ENCODE data around the gene CTCFL.
"Not testable (repeated sequence)": the region's sequence is repeated elsewhere in the genome, so short reads cannot be mapped to it uniquely, and the experiment has no call there.

The CTCFL gene

DNA sequence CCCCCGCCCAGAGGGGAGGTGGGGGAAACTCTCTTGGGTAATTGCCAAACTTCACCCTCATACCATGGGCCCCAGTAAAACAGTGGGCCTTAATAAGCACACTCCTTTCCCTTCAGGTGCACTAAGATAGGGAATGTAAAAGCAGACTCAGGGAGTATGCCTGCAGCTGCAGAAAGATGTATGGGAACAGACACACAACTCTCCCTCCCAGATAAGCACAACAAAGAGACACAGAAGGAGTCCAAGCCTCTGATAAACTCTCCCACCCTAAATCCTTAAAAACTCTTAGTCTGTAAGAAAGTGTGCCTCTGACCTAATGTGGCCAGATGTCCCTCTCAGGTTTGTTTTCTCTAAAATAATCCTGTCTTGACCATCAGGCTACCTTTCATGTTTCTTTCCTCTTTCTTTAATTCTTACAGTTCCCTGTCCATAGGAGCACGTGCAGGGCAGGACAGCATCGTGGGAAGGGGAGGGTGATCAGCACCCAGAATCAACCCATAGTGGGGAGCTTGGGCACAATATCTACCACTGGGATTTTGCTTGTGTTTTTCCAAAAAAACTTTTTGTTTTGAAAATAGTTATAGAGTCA lies 11.3 kb upstream of the CTCFL start:
- no peak for DNase-seq (ENCODE audit: low spot score)

DNA sequence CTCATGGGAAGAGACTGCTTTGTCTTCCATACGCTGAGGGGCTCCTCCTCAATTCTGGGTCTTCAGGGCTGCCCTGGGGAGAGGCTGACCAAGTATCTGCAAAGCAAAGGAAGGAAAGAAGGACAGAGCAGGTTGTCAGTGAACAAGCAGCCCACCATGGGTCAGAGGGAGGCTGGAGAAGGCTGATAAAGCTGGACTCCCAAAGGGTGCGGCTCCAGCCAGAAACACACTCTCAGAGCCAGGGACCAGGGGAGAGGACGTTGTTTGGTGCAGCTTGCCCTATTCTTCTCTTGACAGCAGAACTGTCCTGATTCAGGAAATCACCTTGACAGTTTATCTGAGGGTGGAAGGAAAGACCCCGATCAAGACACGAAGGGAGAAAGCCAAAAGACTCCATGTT lies 10.4 kb upstream of the CTCFL start:
- no peak for DNase-seq (ENCODE audit: low spot score)

DNA sequence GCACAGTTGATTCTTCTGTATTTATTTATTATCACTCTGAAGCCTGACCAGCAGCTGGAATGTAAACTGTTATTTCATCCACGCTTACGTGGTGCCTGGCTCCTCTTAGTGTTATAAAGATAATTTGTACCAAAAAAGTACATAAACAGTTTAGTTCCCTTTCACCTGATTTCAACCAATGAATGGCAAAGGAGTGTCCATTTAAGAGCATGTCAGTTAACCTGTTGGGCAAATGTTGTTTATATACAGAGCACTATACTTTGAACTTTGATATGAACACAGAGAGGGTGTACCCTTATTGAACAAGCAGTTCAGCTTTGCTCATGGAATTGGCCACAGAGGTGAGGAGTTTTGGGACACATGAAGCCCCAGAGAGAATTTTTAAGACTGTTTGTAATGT lies 7.2 kb upstream of the CTCFL start:
- no peak for DNase-seq (ENCODE audit: low spot score)

DNA sequence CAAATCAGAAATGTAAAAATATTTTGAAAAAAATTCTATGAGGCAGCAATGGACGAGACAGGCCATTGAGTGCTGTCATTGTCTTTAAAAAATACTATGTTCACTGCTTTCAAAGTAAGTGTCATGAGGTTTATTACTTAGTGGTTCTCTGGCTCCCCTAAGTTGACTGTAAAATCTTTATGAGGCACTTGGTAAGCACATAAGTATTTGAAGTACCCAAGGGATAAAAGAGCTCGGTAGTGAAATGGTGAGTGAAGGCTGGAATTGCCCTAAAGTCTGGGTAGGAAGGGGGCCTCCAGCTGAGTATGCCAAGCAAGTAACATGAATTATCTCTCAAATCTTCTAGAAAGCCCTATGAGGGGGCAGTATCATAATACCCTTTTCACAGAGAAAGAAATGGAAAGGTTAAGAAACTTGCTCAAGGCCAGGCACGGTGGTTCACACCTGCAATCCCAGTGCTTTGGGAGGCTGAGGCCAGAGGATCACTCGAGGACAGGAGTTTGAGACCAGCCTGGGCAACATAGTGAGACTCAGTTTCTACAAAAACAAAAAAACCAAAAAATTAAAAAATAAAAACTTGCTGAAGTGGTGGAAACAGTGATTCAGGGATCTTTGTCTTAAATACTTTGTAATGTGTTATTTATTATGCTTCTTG lies 5.5 kb upstream of the CTCFL start:
- no peak for DNase-seq (ENCODE audit: low spot score)

DNA sequence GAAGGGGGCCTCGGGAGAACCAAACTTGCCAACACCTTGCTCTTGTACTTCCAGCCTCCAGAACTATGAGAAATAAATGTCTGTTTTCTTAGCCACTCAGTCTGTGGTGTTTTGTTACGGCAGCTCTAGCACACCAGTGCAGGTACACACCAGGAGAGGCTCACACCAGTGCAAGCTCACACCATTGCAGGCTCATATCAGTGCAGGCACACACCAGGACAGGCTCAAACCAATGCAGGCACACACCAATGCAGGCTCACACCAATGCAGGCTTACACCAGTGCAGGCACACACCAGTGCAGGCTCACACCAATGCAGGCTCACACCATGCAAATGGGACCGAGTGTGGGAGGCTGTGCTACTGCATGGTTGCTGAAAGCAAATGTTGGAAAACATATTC lies 4.9 kb upstream of the CTCFL start:
- DNase-seq (ENCODE audit: low spot score), result no peak

DNA sequence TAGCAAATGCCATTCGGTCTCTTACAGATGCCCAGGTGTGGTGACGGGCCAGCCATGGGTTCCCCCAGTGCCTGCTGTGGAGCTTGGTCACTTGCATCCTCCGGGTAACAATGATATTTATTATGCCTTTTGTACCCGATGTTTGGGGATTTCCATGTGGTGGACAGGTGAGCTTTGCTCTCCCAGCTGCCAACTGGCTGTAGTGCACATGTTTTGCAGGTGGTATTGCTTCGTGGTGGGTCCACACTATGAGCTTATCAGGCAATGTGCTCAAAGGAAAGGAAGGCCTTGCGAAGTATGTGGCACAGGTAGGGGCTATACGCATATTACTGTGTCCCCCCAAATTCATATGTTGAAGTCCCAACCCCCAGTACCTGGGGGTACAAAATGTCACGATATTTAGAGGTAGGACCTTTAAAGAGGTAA lies 4.2 kb upstream of the CTCFL start:
- DNase-seq (ENCODE audit: low spot score), result no peak

DNA sequence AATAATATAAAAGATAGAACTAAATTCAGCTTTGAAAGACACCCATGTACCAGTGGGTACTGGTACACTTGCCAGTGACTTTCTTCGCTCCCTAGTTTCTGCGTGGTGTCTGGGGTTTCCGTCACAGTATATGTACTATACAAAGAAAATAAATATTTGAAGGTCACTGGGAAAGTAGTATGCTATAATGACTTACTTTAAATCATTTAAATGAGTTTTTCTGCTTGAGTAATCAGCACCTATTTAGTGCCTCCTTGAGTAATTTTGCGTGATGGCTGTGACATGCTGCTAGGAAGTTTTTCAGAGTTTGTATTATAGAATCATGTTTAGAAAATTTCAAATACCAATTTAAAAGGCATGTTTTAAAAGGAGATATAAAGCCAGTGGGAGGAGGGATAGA lies 3.2 kb upstream of the CTCFL start:
- DNase-seq (ENCODE audit: low spot score), result no peak

DNA sequence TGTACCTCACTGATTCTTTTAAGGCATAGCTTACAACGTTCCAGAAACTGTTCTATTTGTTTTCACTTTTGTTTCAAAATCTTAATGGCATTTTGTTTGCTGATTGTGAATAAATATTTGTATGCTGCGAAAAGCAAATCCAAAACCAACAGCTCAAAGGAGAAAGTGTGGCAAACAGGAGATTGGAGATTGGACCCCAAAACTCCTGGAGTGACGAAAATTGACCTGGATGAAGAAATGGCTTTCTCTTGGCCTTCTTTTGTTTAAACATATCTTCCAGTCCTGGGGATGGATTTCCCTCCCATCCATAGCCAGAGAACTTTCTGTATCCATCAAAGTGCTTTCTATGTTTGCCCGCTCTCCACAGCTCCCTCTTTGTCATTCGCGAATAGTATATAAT lies 2.8 kb upstream of the CTCFL start:
- no peak for DNase-seq (ENCODE audit: low spot score)

DNA sequence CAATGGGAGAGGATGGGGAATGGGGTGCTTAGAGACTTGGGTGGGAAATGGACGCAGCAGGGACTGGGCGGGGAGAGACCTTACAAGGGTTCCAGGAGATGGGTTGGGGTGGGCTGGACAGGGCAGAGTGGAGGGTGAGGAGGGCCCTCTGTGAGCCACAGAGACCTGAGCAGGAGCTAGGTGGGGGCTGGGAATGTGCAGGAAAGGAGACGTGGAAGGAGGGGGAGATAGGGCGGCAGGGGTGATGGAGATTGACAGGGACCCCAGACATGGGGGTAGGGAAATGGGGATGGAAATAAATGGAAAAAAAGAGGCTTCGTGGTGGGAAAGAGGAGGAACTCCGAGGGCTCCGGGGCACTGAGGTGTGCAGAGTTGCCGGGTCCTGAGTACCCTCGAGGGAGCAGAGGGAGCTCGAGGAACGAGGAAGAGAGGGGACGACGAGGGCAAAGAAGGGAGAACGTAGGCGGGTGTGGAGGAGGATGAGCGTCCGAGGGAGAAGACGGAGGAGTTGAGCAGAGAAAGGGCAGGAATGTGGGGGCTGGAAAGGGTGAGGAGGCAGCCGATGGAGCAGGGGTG lies 2.0 kb upstream of the CTCFL start:
- DNase-seq (ENCODE audit: low spot score), result no peak

DNA sequence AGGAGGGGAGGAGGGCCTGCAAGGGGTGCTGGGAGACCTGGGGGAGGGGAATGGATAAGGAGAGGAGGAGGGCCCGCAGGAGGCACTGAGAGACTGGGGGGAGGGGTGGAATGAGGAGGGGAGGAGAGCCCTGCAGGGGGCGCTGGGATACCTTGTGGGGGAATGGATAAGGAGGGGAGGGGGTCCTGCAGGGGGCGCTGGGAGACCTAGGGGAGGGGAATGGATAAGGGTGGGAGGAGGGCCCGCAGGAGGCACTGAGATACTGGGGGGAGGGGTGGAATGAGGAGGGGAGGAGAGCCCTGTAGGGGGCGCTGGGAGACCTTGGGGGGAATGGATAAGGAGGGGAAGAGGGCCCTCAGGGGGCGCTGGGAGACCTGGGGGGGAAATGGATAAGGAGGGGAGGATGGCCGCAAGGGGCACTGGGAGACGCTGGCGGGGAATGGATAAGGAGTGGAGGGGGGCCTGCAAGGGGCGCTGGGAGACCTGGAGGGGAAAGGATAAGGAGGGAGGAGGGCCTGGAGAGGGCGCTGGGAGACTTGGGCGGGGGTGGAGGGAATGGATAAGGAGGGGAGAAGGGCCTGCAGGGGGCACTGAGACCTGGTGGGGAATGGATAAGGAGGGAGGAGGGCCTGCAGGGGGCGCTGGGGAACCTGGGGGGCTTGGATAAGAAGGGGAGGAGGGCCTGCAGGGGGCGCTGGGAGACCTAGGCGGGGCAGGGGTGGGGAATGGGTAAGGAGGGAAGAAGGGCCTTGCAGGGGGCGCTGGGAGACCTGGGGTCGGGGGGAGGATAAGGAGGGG lies 1.3 kb upstream of the CTCFL start:
- no peak for DNase-seq (ENCODE audit: low spot score)

DNA sequence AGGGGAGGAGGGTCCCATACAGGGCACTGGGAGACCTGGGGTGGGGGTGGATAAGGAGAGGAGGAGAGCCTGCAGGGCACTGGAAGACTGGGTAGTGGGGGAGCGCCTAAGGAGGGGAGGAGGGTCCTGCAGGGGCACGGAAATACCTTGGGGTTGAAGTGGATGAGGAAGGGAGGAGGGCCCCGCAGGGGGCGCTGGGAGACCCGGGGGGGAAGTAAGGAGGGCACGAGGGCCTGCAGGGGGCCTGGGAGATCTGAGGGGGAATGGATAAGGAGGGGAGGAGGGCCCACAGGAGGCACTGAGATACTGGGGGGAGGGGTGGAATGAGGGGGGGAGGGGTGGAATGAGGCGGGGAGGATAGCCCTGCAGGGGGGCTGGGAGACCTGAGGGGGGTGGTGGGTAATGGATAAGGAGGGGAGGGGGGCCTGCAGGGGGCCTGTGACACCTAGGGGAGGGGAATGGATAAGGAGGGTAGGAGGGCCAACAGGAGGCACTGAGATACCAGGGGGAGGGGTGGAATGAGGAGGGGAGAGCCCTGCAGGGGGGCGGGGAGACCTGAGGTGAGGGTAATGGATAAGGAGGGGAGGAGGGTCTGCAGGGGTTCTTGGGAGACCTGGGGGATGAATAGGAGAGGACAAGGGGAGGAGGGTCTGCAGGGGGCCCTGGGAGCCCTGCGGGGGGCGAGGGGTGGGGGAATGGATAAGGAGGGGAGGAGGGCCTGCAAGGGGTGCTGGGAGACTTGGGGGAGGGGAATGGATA lies 567 bp upstream of the CTCFL start:
- DNase-seq (ENCODE audit: low spot score), result no peak

DNA sequence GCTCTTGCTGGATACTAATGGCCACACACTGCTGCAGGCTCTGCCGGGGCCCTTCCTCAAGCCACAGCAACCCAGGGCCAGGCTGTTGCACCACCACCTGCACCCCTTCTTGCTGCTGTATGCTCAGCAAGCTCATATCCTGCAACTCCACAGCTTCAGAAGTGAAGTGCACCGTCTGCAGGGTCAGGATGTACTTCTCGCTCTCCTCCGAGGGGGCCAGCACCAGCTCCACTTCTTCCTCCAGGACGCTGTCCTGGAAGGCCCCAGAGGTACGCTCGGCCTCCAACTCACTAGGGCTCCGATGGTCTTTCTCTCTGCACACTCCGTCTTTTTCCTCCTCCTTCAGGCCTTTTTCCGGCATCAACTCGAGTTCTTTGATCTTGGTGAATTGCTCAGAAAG lies 1.2 kb downstream of the CTCFL start:
- DNase-seq (ENCODE audit: low spot score), result no peak

DNA sequence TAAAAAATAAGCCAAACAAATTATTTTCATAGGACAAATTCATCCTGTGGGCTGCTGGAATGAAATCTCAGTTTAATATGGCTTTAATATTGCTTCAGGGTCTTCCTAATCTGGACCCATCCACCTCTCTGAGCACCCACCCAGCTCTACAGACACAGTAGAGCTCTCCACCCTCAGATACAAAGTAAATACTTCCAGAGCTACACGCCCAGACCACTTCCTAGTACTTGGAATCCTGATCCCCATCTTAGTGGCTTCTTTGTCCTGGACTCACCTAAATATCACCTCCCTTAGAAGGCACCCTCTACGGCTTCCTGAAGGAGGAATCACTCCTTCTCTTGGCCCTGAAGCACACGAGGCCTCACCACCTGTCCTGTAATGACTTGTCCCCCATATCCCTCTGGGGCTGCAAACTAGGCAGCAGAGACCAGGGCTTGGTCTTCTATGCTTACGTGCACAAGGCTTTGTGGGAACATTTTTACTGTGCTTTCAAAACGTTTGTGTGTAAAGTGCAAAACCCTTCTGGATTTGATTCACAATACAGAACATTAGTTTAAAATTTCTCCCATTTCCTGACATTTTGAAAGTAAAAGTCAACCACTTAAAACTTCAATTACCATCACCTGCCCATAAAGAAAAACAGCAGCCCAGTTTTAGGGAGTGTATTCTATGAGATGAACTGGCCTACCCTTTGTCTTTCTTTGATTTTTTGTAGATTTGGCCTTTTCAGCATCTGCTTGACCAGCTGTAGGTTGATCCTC lies 2.4 kb downstream of the CTCFL start:
- DNase-seq (ENCODE audit: low spot score), result no peak

DNA sequence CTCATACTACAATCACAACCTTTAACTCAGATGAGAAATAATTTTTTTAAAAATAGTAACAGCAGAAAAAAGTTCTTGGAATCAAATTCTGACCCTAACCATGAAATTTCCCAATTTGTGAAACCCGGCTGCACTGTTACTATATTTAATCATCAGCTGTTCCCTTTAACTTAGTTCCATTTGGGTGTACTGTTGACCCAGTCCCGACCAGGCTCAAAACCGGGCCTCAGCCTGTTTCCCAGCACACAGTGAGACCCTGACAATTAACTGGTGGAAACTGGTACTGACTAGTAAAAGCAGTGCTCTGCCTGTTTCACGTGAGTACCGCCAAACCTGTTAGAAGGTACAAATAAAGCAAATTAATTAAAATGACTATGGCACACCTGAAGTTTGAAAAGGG lies 7.0 kb downstream of the CTCFL start:
- no peak for DNase-seq (ENCODE audit: low spot score)

DNA sequence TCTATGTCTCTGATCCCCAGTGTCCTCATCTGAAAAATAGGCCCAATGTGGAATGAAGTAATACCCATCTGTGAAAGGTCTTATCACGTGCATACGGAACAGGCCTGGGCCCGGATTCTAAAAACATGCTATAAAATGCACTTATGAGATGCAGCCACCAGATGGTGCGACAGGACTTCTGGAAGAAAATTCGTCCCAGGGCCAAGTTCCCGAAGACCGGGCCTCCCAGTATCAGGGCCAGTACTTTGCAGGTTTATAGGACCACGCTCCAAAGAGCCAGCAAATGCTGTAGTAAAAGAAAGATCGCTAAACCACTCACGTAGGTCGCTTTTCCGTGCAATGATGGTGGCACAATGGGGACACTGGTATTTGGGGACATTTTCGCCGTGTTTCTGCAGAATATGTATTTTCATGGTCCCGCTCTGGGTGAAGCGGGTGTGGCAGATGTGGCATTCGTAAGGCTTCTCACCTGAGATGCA lies 10.6 kb downstream of the CTCFL start:
- DNase-seq (ENCODE audit: low spot score), result peak; percentile 75

DNA sequence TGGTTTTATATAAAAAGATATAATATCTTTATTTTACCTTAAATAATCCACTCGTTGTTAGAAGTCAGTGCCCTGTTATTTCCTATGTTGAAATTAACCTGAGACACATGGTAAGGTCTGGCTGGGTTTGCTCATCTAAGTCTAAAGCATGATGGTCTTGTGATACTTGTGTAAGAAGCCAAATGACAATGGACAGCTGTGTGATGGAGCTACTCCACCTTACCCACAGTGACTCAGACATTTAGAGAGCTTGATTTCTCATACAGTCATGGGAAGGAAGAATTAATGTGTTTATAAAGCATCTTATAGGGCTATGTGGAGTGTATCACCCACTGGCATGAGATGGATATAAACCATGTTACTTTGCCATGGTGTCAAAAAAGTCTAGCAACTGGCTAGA lies 11.7 kb downstream of the CTCFL start:
- no peak for DNase-seq (ENCODE audit: low spot score)

DNA sequence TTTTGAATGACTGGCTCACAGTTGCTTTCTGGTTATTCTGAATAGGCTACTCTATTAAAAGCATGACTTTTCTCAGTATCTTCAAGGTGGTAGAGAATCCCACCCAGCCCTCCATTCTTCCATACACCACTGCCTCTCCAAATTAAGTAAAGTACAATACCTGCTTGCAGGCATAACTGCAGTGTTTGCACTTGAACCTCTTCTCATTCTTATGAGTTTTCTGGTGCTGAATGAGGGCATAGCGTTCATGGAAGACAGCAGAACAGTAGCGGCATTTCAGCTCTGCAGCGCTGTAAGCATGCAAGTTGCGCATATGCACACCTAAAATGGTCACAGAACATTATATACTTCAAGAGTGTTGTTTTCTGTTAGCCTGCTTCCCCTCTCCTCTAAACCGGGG lies 12.5 kb downstream of the CTCFL start:
- DNase-seq (ENCODE audit: low spot score), result no peak

DNA sequence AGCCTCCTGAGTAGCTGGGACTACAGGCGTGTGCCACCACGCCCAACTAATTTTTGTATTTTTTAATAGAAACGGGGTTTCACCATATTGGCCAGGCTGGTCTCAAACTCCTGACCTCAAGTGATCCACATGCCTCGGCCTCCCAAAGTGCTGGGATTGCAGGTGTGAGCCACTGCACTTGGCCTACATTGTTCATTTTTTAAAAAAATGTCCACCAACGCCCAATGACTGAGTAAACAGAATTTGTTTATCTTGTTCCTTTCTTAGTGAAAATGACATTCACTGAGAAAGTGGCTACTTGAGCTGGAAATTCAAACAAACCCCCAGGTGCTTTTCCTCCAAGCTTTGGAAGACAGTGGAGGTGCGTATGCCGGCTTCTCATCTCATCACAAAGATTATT lies 13.2 kb downstream of the CTCFL start:
- not testable (repeated sequence) for DNase-seq (ENCODE audit: low spot score)

DNA sequence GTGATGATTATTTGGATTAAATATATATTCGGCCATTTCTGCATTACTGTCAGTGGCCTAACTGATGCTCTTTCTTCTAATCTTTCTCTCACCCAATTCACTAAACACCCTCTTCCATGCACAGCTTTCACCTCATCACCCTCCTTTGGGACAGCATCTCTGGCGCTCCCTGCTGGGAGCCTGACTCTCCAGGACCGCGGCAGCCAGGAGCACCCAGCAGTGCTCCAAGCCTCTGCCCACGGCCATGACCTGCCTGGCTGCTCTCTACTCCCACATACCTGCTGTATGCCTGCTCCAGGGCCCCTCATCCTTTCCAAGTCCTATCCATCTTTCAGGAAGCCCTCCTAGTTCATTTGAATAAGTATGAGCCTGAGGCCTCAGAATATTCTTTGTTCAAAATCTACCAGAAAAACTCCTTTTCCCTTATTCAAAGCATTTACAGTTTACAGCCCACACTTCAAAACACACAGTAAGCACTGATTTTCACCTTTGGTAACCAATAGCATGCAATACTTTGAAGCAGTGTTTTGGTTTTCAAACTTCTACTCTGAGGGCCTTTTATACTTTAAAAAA lies 15.2 kb downstream of the CTCFL start:
- no peak for DNase-seq (ENCODE audit: low spot score)

DNA sequence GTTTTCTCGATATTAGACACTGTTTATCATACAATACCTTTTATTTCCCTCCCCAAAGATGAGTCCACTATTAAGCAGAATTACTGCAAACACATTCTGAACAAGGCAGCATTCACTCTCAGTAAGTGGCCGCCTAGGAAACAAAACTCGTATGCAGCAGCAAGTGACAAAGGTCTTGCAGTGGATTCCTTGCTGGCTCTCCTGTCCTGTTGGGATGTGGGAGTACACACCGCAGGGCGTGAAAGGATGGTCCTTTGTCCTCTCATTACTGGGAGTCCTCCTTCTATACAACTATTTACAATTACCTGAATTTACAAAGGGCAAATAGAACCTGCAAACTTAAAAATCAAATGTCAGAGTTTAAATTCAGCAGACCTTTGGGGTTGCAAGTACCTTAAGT lies 16.1 kb downstream of the CTCFL start:
- no peak for DNase-seq (ENCODE audit: low spot score)

DNA sequence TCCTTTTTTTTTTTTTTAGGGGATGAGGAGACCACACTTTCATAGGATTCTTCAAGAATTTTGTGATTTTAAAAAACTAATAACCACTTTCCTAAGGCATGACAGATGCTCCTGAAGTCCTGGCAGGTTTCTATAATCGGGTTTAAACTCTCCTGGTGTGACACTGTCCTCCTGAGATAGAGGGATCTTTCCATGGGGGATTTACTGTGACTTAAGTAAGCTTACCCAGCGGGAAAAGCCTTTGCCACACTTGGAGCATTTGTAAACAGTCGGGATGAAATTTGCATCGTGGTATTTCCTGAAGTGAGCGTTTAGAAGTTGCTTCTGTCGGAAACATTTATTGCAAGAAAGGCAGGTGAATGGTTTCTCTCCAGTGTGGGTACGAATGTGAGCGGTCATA lies 16.6 kb downstream of the CTCFL start:
- no peak for DNase-seq (ENCODE audit: low spot score)

All from left forelimb (tissue), 1 donor.